ENCODE results near the gene CCDC57. TPM values are rescaled to one million over a fixed set of nuclear protein-coding genes. Genes with fewer than 3 reads are reported as not detected.

The CCDC57 gene
- total and polyA plus RNA-seq, 9 of the 15 experiments (the other 6 are each of a cell fraction or from before 2014, with no cell fraction given): 0.83 to 36.2 (median 13.6) TPM

GRCh38 chr17:82097184-82097918 lies 115.3 kb downstream of the CCDC57 start (continued):
- TF ChIP-seq RAD21 (CRISPR knock-in tag; conservative IDR thresholded peaks at IDR 0.05 in 1 of 2, IDR thresholded peaks at IDR 0.05 in 1 of 2) (0 out of 4 replicates have a peak, but pooled peaks of 1 of the 2 experiments have one; percentile 4), ATF2 (CRISPR knock-in tag; IDR thresholded peaks at IDR 0.05) (peak; percentile 45; the same call in 1 of the 2 replicates), ZBTB7A (IDR thresholded peaks at IDR 0.05; ENCODE audit: borderline replicate concordance, control insufficient read depth, low read depth, low read length) (peak; percentile 71), ZNF444 (CRISPR knock-in tag; IDR thresholded peaks at IDR 0.05) (peak; percentile 75; the same call in 1 of the 2 replicates), ZNF217 (CRISPR knock-in tag; IDR thresholded peaks at IDR 0.05) (no peak), FIP1L1 (IDR thresholded peaks at IDR 0.05; ENCODE audit: low read depth, low read length, poor library complexity, severe bottlenecking) (peak; percentile 68), SAFB (IDR thresholded peaks at IDR 0.05; ENCODE audit: borderline replicate concordance, low read depth, low read length) (peak; percentile 68), ZNF740 (CRISPR knock-in tag; IDR thresholded peaks at IDR 0.05) (peak; percentile 56; the same call in 1 of the 2 replicates), ZNF740 (tag; IDR thresholded peaks at IDR 0.05) (no peak), KLF13 (tag; IDR thresholded peaks at IDR 0.05; ENCODE audit: borderline replicate concordance, low read depth) (peak; percentile 35; the same call in 1 of the 2 replicates), MLX (CRISPR knock-in tag; conservative IDR thresholded peaks at IDR 0.05) (no peak), MTA3 (IDR thresholded peaks at IDR 0.05; ENCODE audit: borderline replicate concordance) (peak; percentile 61; the same call in 1 of the 2 replicates), ZNF592 (IDR thresholded peaks at IDR 0.05) (peak; percentile 42), ZNF77 (CRISPR knock-in tag; IDR thresholded peaks at IDR 0.05) (no peak), HES1 (IDR thresholded peaks at IDR 0.05; ENCODE audit: low read depth) (no peak), SLC30A9 (CRISPR knock-in tag; IDR thresholded peaks at IDR 0.05) (no peak), EZH2 (IDR thresholded peaks at IDR 0.05; ENCODE audit: borderline replicate concordance, low read depth, low read length) (no peak), KDM5B (IDR thresholded peaks at IDR 0.05; ENCODE audit: insufficient replicate concordance, low read depth, low read length) (peak; percentile 41)
